Islet of Langerhans (tissue), 1 donor: ENCODE results near the gene TFAP2C.
"Not testable (repeated sequence)": the region's sequence is repeated elsewhere in the genome, so short reads cannot be mapped to it uniquely, and the experiment has no call there.

ENCODE experiments used
- FAIRE-seq: peaks from one replicate; lab custom pipeline; 2011; peaks lifted over from hg19 to GRCh38; lab: Jason Lieb, UNC

Gene TFAP2C

GRCh38 chr20:56656632-56657031 lies 27.5 kb downstream of the TFAP2C start:
- no peak for FAIRE-seq

DNA sequence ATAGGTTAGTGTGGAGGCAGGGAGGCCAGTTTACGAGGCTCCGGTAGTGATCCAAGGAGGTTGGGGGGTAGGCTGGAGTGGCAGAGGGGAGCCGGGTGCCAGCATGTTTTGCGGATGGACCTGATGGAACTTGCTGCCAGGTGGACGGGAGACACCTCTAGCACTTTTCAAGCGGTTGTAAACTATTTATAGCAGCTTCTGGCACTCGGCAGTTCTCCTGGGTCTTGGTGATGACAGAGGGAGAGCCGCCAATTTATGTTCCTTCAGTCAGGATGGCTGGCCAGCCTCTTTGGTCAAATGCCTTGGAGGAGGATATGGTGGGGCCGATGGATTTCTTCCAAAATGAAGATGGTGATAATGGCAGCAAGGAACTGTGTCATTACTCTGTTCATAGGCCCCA lies 28.8 kb downstream of the TFAP2C start:
- no peak for FAIRE-seq

DNA sequence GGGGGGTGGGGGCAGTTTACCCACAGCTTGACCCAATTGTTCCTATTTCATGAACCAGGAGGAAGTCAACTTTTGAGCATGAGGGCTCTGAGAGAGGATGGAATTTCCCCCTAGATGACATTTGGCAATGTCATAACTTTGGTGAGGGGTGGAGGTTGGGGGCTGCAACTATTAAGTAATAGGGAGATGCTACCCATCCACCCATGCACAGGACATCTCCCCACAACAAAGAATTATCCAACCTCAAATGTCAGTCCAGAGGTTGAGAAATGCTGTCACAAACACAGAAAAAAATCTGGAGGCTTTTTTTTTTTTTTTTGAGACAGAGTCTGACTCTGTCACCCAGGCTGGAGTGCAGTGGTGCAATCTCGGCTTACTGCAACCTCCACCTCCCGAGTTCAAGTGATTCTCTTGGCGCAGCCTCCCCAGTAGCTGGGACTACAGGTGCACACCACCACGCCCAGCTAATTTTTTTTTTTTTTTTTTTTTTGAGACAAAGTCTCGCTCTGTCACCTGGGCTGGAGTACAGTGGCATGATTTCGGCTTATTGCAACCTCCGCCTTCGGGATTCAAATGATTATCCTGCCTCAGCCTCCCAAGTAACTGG lies 29.3 kb downstream of the TFAP2C start:
- FAIRE-seq = not testable (repeated sequence)

GRCh38 chr20:56663660-56664059 lies 34.6 kb downstream of the TFAP2C start:
- no peak for FAIRE-seq

DNA sequence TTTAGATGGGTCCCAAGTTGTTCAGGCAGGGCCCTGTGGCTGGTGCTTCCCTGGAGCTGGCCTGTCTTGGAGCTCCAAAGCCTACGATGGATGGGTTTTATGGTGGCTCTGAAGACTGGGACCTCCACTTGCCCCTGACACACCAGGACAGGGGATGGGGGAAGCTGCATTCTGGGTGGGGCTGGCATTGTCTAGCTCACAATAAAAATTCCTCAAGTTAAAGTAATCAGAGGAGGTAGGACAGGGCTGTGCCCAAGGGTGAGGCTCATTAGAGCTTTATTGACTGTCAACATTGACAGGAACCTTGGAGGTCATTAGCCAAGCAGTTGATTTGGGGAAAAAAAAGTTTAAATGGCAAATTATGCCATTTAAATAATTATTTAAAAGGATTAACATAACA lies 35.7 kb downstream of the TFAP2C start:
- no peak for FAIRE-seq

DNA sequence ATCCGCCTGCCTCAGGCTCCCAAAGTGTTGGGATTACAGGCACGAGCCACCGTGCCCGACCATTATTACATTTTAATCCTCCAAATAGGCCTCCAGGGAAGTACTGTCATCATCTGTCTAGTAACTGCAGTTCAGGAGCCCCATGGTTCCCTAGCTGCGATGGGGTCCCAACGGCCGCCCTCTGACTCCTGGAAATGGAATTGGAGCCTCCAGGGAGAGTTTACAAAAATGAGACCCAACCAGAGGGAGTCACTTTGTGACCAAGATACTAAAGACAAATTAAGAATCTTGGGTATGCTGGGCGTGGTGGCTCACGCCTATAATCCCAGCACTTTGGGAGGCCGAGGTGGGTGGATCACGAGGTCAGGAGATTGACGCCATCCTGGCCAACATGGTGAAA lies 36.7 kb downstream of the TFAP2C start:
- no peak for FAIRE-seq

DNA sequence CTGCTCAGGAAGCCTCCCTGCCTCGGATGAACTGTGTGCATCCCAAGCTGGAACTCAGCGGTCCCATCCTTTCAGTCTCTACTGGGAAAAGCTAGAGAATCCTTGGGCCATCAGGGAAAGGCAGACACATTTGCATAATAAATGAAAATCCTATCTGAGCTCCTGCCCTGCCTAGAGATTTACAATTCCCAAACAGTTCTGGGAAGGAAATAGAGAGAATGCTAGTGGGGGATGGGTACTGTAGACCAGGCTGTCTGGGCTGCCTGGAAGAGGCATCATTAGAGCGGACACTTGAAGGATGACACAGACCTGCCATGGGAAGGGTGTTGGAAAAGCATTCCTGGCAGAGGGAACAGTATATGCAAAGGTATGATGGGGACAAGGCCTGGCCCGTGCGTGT lies 44.3 kb downstream of the TFAP2C start:
- no peak for FAIRE-seq

- FAIRE-seq = no peak
Observed at GRCh38 chr20:56676001-56676400, 46.9 kb downstream of the TFAP2C start.

DNA sequence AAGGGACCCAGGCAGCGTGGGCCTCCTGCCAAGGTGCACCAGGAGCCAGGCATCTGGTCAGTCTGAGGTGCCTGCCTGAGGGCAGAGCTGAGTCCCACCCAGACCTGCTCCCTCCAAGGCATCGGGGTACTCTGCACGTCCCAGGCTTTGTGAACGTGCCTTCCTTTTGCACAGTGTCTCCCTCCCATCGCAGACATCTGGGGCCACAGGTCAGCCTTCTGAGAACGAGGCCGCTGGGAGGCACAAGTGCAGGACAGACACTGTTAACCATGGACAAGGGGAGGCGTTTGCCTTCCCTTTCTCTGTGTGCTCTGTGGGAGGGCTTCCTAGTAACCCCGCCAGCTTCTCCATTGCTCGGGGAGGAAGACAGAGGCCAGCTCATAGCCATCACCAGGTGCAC lies 47.6 kb downstream of the TFAP2C start:
- FAIRE-seq = no peak

DNA sequence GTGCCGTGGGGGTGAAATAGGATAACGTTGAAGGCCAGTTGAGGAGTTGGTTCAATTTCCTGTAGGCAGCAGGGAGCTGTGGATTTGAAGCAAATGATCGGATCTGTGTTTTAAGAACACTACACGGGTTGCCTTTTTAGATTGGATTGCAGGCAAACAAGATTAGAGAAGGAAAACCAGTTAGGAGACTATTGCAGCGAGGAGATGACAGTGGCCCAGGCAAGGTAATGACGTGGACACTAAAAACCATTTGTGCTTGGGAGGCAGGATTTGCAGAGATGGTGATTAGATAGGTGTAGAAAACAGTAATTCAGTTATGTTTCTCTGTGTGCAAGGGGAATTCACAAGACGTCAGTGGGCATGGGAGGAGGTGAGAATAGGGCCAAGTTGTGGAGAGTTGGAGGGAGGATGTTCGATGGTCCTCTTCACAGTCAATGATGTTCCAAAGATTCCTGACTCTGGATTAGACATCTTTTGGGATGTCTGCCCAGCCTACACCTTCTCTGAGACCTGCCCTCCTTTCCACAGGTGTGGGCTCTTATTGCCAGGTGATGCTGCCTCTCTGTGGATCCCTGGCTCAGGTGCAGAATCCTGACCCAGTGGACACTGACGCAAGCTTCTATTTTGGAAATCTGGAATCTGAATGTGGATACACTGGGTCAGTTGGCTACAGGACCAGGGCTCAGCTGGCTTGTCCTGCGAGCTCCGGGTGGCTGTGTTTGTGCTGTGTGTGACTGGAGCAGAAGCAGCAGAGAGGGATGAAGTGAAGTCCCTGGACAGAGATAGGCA lies 54.2 kb downstream of the TFAP2C start:
- FAIRE-seq = no peak

- no peak for FAIRE-seq
Observed at GRCh38 chr20:56685879-56686278, 56.8 kb downstream of the TFAP2C start.

DNA sequence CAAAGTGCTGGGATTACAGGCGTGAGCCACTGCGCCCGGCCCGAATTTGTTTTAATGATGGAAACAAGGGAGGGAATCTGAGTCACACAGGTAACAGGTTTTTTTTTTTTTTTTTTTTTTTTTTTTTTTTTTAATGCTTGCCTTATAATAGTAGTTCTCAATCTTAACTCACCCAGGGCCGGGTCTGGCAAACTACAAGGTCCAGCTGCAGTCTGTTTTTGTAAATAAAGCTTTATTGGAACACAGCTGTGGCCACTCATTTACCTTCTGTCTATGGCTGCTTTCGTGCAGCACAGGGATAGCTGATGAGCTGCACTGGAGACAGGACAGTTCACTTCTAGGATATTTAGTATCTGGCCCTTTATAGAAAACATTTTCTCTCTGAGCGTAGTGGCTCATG lies 58.0 kb downstream of the TFAP2C start:
- FAIRE-seq = no peak

DNA sequence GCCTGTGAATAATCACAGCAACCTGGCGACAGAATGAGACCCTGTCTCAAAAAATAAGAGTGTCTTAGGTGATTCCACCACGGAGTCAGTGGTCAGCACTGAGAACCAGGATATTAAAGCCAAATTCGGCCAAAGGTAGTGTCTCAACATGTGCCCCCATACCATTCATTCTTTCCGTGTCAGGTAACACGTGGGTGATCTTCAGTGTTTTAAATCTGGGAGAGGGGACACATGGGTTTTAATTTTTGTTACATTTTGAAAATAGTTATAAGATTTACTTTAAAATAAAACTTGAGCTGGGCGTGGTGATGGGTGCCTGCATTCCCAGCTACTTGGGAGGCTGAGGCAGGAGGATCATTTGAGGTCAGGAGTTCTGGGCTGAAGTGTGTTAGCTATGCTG lies 59.0 kb downstream of the TFAP2C start:
- no peak for FAIRE-seq
